WTC11 (cell line): ENCODE results near the gene DNM3. TPM values are rescaled to one million over a fixed set of nuclear protein-coding genes. Genes with fewer than 3 reads are reported as not detected.
A peak's percentile ranks its signal among the peaks of the same experiment; 100 is the strongest.

ENCODE experiments used
- ATAC-seq: fragments of 200-7000 bp; cut with Tn5 transposase; 2 replicates; pipeline ENCODE4 v1.10.0; 2021; ENCODE audit warnings: mild to moderate bottlenecking, moderate library complexity
- CTCF ChIA-PET: fragments of 300-600 bp; sonication (Branson Sonifier 250); formaldehyde crosslinking; loops from one replicate; lab custom pipeline; 2021; ENCODE audit warnings: antibody characterized with exemption; lab: Charles Lee
- POLR2A ChIA-PET: fragments of 350-600 bp; sonication (Branson Sonifier 250); formaldehyde crosslinking; loops from one replicate; lab custom pipeline; 2021; ENCODE audit warnings: antibody characterized with exemption; lab: Charles Lee
- DNase-seq: peaks from one replicate; pipeline ENCODE4 v3.0.0; 2021; ENCODE audit warnings: low spot score
- H3K27ac Mint-ChIP-seq: 2 replicates; pipeline ENCODE4 v1.8.0; 2021; ENCODE audit warnings: mixed read lengths
- H3K27me3 Mint-ChIP-seq: 2 replicates; pipeline ENCODE4 v1.8.0; 2021; ENCODE audit warnings: low read depth, mild to moderate bottlenecking, moderate library complexity, mixed read lengths
- H3K36me3 Mint-ChIP-seq: 2 replicates; pipeline ENCODE4 v1.8.0; 2021; ENCODE audit warnings: mixed read lengths
- H3K4me1 Mint-ChIP-seq: 2 replicates; pipeline ENCODE4 v1.8.0; 2022; ENCODE audit warnings: mixed read lengths
- H3K4me3 Mint-ChIP-seq: 2 replicates; pipeline ENCODE4 v1.8.0; 2021; ENCODE audit warnings: mild to moderate bottlenecking, moderate library complexity, mixed read lengths
- H3K9me3 Mint-ChIP-seq: 2 replicates; pipeline ENCODE4 v1.8.0; 2021; ENCODE audit warnings: mixed read lengths
- ATF6 ChIP-seq: sonication (generic); formaldehyde crosslinking; IDR thresholded peaks from 2 replicates; pipeline ENCODE4 v1.8.1; 2023; ENCODE audit warnings: mild to moderate bottlenecking, missing genetic modification reagents
- CDX4 ChIP-seq: fragments of 250-450 bp; sonication (Bioruptor Pico); IDR thresholded peaks from 2 replicates; pipeline ENCODE4 v1.9.0; 2021; ENCODE audit warnings: moderate library complexity, mild to moderate bottlenecking, inconsistent platforms, borderline replicate concordance
- ERG ChIP-seq: fragments of 250-450 bp; sonication (Bioruptor Pico); IDR thresholded peaks from 2 replicates; pipeline ENCODE4 v1.8.0; 2021; ENCODE audit warnings: mild to moderate bottlenecking
- FOXJ3 ChIP-seq: sonication (generic); formaldehyde crosslinking; IDR thresholded peaks from 2 replicates; pipeline ENCODE4 v1.9.0; 2021; ENCODE audit warnings: missing genetic modification reagents, mild to moderate bottlenecking, borderline replicate concordance
- FOXK1 ChIP-seq: sonication (generic); formaldehyde crosslinking; IDR thresholded peaks from 2 replicates; pipeline ENCODE4 v1.8.0; 2022; ENCODE audit warnings: mild to moderate bottlenecking, moderate library complexity, missing genetic modification reagents
- FOXP1 ChIP-seq: sonication (generic); formaldehyde crosslinking; IDR thresholded peaks from 2 replicates; pipeline ENCODE4 v1.8.0; 2022; ENCODE audit warnings: missing genetic modification reagents, mild to moderate bottlenecking, moderate library complexity, borderline replicate concordance
- FOXP4 ChIP-seq: sonication (generic); formaldehyde crosslinking; IDR thresholded peaks from 2 replicates; pipeline ENCODE4 v1.8.0; 2022; ENCODE audit warnings: mild to moderate bottlenecking, missing genetic modification reagents
- HMGXB4 ChIP-seq: sonication (generic); formaldehyde crosslinking; IDR thresholded peaks from 2 replicates; pipeline ENCODE4 v1.8.1; 2023; ENCODE audit warnings: mild to moderate bottlenecking, moderate library complexity, missing genetic modification reagents
- JAZF1 ChIP-seq: fragments of 250-450 bp; sonication (Bioruptor Pico); IDR thresholded peaks from 2 replicates; pipeline ENCODE4 v1.9.0; 2021; ENCODE audit warnings: moderate library complexity, mild to moderate bottlenecking, inconsistent platforms
- JUN ChIP-seq: sonication (generic); formaldehyde crosslinking; IDR thresholded peaks from 2 replicates; pipeline ENCODE4 v1.8.0; 2023; ENCODE audit warnings: mild to moderate bottlenecking, missing genetic modification reagents
- MAX ChIP-seq: sonication (generic); formaldehyde crosslinking; IDR thresholded peaks from 2 replicates; pipeline ENCODE4 v1.8.0; 2022; ENCODE audit warnings: mild to moderate bottlenecking, missing genetic modification reagents
- MXD4 ChIP-seq: fragments of 250-450 bp; sonication (Bioruptor Pico); IDR thresholded peaks from 2 replicates; pipeline ENCODE4 v1.8.0; 2021; ENCODE audit warnings: mild to moderate bottlenecking, moderate library complexity, borderline replicate concordance
- PRRX2 ChIP-seq: fragments of 250-450 bp; sonication (Bioruptor Pico); IDR thresholded peaks from 2 replicates; pipeline ENCODE4 v1.8.0; 2021; ENCODE audit warnings: mild to moderate bottlenecking
- RORB ChIP-seq: fragments of 250-450 bp; sonication (Bioruptor Pico); IDR thresholded peaks from 2 replicates; pipeline ENCODE4 v1.9.0; 2021; ENCODE audit warnings: mild to moderate bottlenecking
- SP1 ChIP-seq: sonication (generic); formaldehyde crosslinking; conservative IDR thresholded peaks from 2 replicates; pipeline ENCODE4 v1.8.1; 2022; ENCODE audit warnings: missing genetic modification reagents
- TEAD1 ChIP-seq: sonication (generic); formaldehyde crosslinking; IDR thresholded peaks from 2 replicates; pipeline ENCODE4 v1.8.0; 2022; ENCODE audit warnings: mild to moderate bottlenecking, missing genetic modification reagents
- TEAD4 ChIP-seq: sonication (generic); formaldehyde crosslinking; IDR thresholded peaks from 2 replicates; pipeline ENCODE4 v1.8.0; 2022; ENCODE audit warnings: mild to moderate bottlenecking, missing genetic modification reagents
- TP53 ChIP-seq: sonication (generic); formaldehyde crosslinking; IDR thresholded peaks from 2 replicates; pipeline ENCODE4 v1.8.1; 2023; ENCODE audit warnings: mild to moderate bottlenecking, missing genetic modification reagents
- ZNF121 ChIP-seq: sonication (generic); formaldehyde crosslinking; IDR thresholded peaks from 2 replicates; pipeline ENCODE4 v1.8.0; 2023; ENCODE audit warnings: missing genetic modification reagents
- ZNF219 ChIP-seq: sonication (generic); formaldehyde crosslinking; IDR thresholded peaks from 2 replicates; pipeline ENCODE4 v1.8.0; 2023; ENCODE audit warnings: missing genetic modification reagents, mild to moderate bottlenecking, borderline replicate concordance
- ZNF532 ChIP-seq: fragments of 250-450 bp; sonication (Bioruptor Pico); IDR thresholded peaks from 2 replicates; pipeline ENCODE4 v1.9.0; 2021; ENCODE audit warnings: mild to moderate bottlenecking, borderline replicate concordance
- total RNA-seq: library from RNA; stranded (reverse); gene quantifications from 3 replicates; pipeline ENCODE4 v1.2.3, GENCODE V29; 2021

DNM3 gene
- total RNA-seq, 1 experiment from 2014 or later: 1.9 TPM

- TF ChIP-seq ERG (CRISPR knock-in tag): no peak
- no peak for TF ChIP-seq TP53
- TF ChIP-seq FOXK1 (CRISPR knock-in tag): no peak
- TF ChIP-seq SP1 (CRISPR knock-in tag): no peak
- no peak for TF ChIP-seq ZNF219 (CRISPR knock-in tag)
- no peak for TF ChIP-seq ATF6 (CRISPR knock-in tag)
- no peak for TF ChIP-seq TEAD1 (CRISPR knock-in tag)
- no peak for TF ChIP-seq JUN (CRISPR knock-in tag)
- TF ChIP-seq ZNF121 (CRISPR knock-in tag): no peak
- TF ChIP-seq RORB (CRISPR knock-in tag): no peak
- TF ChIP-seq, all 79 proteins: peak for 0
These were observed 560.2 kb downstream of the DNM3 start (continued) for GRCh38 chr1:172401477-172401876.

GRCh38 chr1:172401892-172402291 is 560.6 kb downstream of the DNM3 start:
- DNase-seq (peak; percentile 26), ATAC-seq (peak; percentile 87)
- no peaks in the 10 kb centered on the region for H3K36me3 Mint-ChIP-seq
- no peak overlapping the region for H3K27ac Mint-ChIP-seq
- CTCF ChIA-PET: interaction anchor here (0.5 to 2.4 kb wide), 10 partner anchors 11 to 620 kb away, joined by 3 to 7 read pairs (median 4); partner anchors contain the start of gene METTL13
- H3K4me3 Mint-ChIP-seq: no peak overlapping the region
- TF ChIP-seq FOXJ3 (CRISPR knock-in tag): no peak
- no peak for TF ChIP-seq ZNF532 (CRISPR knock-in tag)
- no peak for TF ChIP-seq MXD4 (CRISPR knock-in tag)
- peaks cover 24% of the 10 kb centered on the region for H3K4me1 Mint-ChIP-seq
- H3K9me3 Mint-ChIP-seq: no peaks in the 10 kb centered on the region
- POLR2A ChIA-PET: no interaction called here
- H3K27me3 Mint-ChIP-seq: no peaks in the 10 kb centered on the region

- TF ChIP-seq TEAD4 (CRISPR knock-in tag) (no peak), FOXP1 (no peak), MAX (CRISPR knock-in tag) (no peak), PRRX2 (no peak), CDX4 (CRISPR knock-in tag) (no peak), HMGXB4 (CRISPR knock-in tag) (no peak), JAZF1 (no peak), FOXP4 (no peak), FOXK1 (CRISPR knock-in tag) (no peak), RORB (CRISPR knock-in tag) (no peak)
- no peaks in the 10 kb centered on the region for H3K9me3 Mint-ChIP-seq
- H3K27me3 Mint-ChIP-seq: no peaks in the 10 kb centered on the region
- POLR2A ChIA-PET: no interaction called here
- H3K36me3 Mint-ChIP-seq: no peaks in the 10 kb centered on the region
- ATAC-seq (no peak), DNase-seq (no peak)
- CTCF ChIA-PET: interaction anchor here (1.2 to 2.4 kb wide), 4 partner anchors 14 to 602 kb away, joined by 3 to 7 read pairs (median 6); no protein-coding TSS in a partner anchor
- H3K4me3 Mint-ChIP-seq: no peak overlapping the region
- H3K4me1 Mint-ChIP-seq: peaks cover 24% of the 10 kb centered on the region
- H3K27ac Mint-ChIP-seq: no peak overlapping the region
These were observed 561.7 kb downstream of the DNM3 start for GRCh38 chr1:172402878-172403569.
